Esophagus (tissue), 2 donors: ENCODE measurements around the gene CFAP410. TPM values are rescaled to one million over a fixed set of nuclear protein-coding genes. Genes with fewer than 3 reads are reported as not detected.

Experiments used
- H3K27ac ChIP-seq, 2 donors: one replicate each; pipeline ENCODE4 v1.5.1; 2013; ENCODE audit warnings: low read depth in 2 of 2, mild to moderate bottlenecking in 2 of 2, inconsistent platforms in 1 of 2, low read length in 1 of 2, moderate library complexity in 1 of 2
- H3K27me3 ChIP-seq, 2 donors: one replicate each; pipeline ENCODE4 v1.6.1; 2013; ENCODE audit warnings: low read length in 2 of 2, control low read depth in 1 of 2, mild to moderate bottlenecking in 1 of 2; ENCODE audit not compliant: insufficient read depth in 2 of 2, control insufficient read depth in 1 of 2
- H3K36me3 ChIP-seq, 2 donors: one replicate each; pipeline ENCODE4 v1.6.1; 2013; ENCODE audit warnings: low read length in 1 of 2; ENCODE audit not compliant: control insufficient read depth in 2 of 2, insufficient read depth in 2 of 2
- H3K4me1 ChIP-seq, 2 donors: one replicate each; pipeline ENCODE4 v1.6.1; 2013; ENCODE audit warnings: low read length in 1 of 2; ENCODE audit not compliant: control insufficient read depth in 2 of 2, insufficient read depth in 2 of 2
- H3K4me3 ChIP-seq, 2 donors: one replicate each; pipeline ENCODE4 v1.5.1; 2013; ENCODE audit warnings: low read length in 2 of 2, mild to moderate bottlenecking in 2 of 2, low read depth in 1 of 2, moderate library complexity in 1 of 2
- H3K9me3 ChIP-seq, 2 donors: one replicate each; pipeline ENCODE4 v1.6.1; 2013; ENCODE audit warnings: mild to moderate bottlenecking in 2 of 2, low read depth in 1 of 2, low read length in 1 of 2, moderate library complexity in 1 of 2; ENCODE audit not compliant: control insufficient read depth in 2 of 2, insufficient read depth in 1 of 2
- WGBS, 2 donors: extraction: QIAGEN DNeasy Blood & Tissue Kit; methylation state at CpG; one replicate each; pipeline ENCODE4 v1.1.7; 2013; 5-methylcytosine and 5-hydroxymethylcytosine counted together
- polyA plus RNA-seq, 2 donors: library from polyadenylated mRNA; stranded (reverse); fragments of 200-250 nt; gene quantifications; one replicate each; pipeline ENCODE4 v1.2.3, GENCODE V29; 2013
- donor health status: healthy with polysubstance abuse.
- donor health status: Bipolar disorder and iron deficiency.

Gene CFAP410
- polyA plus RNA-seq, 2 donors: 13.9 to 19.1 TPM

DNA sequence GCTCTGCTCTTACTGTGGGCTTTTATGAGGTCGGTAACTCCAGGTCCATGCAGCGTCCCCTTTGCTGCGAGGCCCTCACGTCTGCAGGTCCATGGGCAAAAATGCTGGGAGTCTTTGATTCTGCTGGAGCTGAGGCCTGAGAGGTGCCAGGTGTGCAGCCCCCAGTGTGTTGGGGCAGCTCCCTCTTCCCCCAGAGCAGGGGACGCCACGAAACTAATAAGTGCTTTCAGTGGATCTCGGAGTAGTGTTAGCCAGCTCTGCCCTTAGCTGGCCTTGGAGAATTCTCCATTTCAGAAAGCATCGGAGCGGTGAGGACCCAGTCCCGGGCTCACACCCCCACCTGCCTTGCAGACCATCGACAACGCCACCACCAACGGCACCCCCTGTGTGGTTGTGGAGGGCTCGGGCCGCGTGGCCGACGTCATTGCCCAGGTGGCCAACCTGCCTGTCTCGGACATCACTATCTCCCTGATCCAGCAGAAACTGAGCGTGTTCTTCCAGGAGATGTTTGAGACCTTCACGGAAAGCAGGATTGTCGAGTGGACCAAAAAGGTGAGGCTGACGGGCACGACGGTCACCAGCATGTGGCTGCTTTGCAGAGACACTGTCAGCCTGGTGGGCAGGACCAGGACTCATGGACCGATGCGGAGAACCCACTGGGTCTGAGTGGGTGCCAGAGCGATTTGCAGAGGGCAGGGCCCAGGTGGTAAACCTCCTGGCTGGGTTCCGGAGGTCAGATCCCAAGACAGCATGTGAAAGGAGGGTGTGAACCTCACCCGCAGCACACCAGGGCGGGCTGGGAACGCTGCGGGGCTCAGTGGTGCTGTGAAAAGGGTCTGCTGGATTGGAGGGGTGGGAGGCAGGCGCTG, 39.7 kb upstream of the CFAP410 start:
- Histone ChIP-seq H3K4me3 (no peak overlapping the region), H3K27me3 (no peaks in the 10 kb centered on the region), H3K36me3 (no peaks in the 10 kb centered on the region), H3K27ac (no peak overlapping the region), H3K4me1 (peaks cover 0 to 8% of the 10 kb centered on the region in 2 donors), H3K9me3 (peaks cover 0 to 9% of the 10 kb centered on the region in 2 donors)
- 88 to 94% methylated on average over 34 of the region's 34 CpGs for WGBS, 2 donors

DNA sequence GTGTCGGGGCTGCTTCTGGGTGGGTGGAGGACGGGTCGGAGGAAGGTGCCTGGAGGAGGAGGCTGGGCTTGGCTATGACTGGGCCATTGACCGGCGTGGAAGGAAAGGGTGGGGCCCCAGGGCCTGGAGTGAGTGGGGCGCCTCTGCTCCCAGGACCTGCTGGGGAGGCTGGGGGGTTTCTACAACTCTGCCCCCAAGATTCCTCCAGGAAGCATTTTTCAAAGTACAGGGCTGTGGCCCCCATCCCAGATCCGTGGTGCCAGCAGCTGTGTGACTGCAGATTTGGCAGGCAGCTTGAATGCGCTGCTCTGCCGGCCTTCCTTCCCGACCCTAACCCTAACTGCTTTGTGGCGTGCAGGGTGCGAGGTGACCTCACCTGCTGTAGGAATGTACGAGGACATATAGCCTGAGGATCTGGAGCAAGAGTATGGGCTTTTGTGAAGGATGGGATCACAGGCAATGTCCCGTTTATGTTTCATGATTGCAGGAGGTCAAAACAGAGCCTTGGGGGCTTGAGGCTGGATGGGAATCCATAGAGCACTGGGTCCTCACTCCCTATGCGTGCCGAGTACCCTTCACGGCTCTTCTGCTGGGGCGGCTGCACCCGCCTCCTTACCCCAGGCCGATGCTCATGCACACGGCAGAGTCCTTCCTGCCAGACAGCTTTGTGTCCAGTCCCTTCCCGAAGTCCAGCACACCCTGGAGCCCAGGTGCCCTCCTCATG, 38.9 kb upstream of the CFAP410 start:
- Histone ChIP-seq H3K4me1 (peaks cover 0 to 8% of the 10 kb centered on the region in 2 donors), H3K4me3 (no peak overlapping the region), H3K36me3 (no peaks in the 10 kb centered on the region), H3K9me3 (peaks cover 0 to 7% of the 10 kb centered on the region in 2 donors), H3K27me3 (no peaks in the 10 kb centered on the region), H3K27ac (no peak overlapping the region)
- 61 to 69% methylated on average over 21 to 22 of the region's 22 CpGs for WGBS, 2 donors

DNA sequence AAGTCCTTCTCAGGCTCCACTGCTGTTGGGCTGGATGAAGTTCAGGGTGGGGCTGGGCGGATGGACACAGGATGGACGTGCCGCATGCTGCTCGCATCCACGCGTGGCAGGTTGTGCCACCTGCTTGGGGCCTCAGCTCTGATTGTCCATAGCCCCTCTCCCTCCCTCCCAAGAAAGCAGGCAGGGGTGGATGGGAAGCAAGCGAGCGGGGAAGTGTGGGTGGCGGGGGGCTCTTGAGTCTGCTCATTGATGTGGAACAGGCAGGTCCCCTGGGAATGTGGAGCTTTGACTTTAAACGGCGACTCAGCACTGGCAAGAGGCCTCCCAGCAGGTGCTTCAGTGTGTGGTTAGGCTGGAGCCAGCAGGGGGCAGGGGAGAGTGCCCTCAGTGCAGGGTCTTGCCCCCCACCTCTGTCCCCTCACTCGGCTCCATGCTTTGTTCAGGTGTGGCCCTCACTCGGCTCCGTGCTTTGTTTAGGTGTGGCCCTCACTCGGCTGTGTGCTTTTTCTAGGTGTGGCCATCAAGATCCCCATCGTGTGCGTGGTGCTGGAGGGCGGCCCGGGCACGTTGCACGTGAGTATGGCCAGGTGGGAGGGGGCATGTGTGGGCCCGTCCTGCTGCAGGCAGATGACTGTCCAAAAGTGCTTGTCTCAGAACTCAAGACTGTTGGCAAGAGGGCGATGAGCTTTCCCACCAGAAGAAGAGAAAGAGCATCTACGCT, 38.2 kb upstream of the CFAP410 start:
- WGBS, 2 donors: 50% methylated on average over 24 of the region's 24 CpGs
- no peaks in the 10 kb centered on the region for H3K36me3 ChIP-seq
- H3K4me1 ChIP-seq: peaks cover 0 to 8% of the 10 kb centered on the region in 2 donors
- peaks cover 0 to 2% of the 10 kb centered on the region in 2 donors for H3K9me3 ChIP-seq
- H3K4me3 ChIP-seq: no peak overlapping the region
- no peak overlapping the region for H3K27ac ChIP-seq
- no peaks in the 10 kb centered on the region for H3K27me3 ChIP-seq

DNA sequence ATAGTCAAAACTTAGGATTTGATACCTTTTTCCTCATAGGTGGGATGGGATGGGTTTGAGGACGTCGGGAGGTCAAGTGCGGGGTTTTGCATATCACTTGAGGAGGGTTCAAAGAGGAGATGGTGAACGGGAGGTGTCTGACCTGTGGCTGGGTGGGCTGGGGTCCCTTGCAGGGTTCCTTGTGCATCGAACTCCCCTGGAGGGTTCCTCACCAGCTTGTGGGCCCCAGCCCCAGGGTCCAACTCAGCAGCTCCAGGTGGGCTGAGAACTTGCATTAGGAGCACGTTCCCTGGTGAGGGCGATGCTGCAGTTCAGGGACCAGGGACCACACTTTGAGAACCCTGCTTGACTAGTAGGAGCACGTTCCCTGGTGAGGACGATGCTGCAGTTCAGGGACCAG, 37.4 kb upstream of the CFAP410 start:
- H3K36me3 ChIP-seq: no peaks in the 10 kb centered on the region

DNA sequence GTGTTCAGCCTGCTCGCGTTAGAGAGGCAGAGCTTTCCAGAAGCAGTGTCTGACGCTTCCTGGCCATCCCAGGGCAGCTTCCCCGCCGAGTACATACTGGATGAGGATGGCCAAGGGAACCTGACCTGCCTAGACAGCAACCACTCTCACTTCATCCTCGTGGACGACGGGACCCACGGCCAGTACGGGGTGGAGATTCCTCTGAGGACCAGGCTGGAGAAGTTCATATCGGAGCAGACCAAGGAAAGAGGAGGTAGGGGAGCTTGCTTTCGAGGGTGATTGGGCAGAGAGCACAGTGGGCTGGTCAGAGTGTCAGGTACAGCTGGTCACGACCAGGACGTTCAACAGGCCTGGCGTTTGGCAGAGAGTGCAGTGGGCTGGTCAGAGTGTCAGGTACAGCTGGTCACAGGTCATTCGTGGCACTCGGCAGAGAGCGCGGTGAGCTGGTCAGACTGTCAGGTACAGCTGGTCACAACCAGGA, 36.6 kb upstream of the CFAP410 start:
- H3K36me3 ChIP-seq: no peaks in the 10 kb centered on the region
- H3K4me1 ChIP-seq: peaks cover 0 to 8% of the 10 kb centered on the region in 2 donors
- 90 to 91% methylated on average over 19 of the region's 19 CpGs for WGBS, 2 donors
- H3K4me3 ChIP-seq: no peak overlapping the region
- H3K27ac ChIP-seq: no peak overlapping the region
- no peaks in the 10 kb centered on the region for H3K27me3 ChIP-seq
- H3K9me3 ChIP-seq: no peaks in the 10 kb centered on the region

More for the DNA sequence above, 37.4 kb upstream of the CFAP410 start:
- Histone ChIP-seq H3K4me3 (no peak overlapping the region), H3K27me3 (no peaks in the 10 kb centered on the region), H3K27ac (no peak overlapping the region), H3K9me3 (no peaks in the 10 kb centered on the region), H3K4me1 (peaks cover 0 to 8% of the 10 kb centered on the region in 2 donors)
- 84 to 86% methylated on average over 9 of the region's 9 CpGs for WGBS, 2 donors

DNA sequence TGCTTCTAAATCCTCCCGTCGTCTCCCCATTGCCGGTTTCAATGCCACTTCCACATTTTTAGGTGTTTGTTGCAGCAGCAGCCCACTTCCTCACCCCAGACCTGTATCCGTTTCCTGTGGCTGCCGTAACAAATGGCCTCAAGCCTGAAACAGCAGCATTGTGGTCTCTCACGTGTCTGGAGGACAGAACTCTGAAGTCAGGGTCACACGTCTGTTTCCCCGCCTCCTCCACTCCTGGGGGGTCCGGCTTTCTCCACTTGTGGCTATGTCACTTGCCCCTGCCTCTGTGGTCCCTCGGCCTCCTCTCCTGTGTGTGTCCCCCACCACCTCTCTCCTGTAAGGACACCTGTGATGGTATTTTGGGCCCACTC, 36.1 kb upstream of the CFAP410 start:
- no peaks in the 10 kb centered on the region for H3K36me3 ChIP-seq
- peaks cover 0 to 8% of the 10 kb centered on the region in 2 donors for H3K4me1 ChIP-seq
- no peaks in the 10 kb centered on the region for H3K9me3 ChIP-seq
- H3K27me3 ChIP-seq: no peaks in the 10 kb centered on the region
- H3K27ac ChIP-seq: no peak overlapping the region
- no peak overlapping the region for H3K4me3 ChIP-seq
- 72 to 74% methylated on average over 10 of the region's 10 CpGs for WGBS, 2 donors

DNA sequence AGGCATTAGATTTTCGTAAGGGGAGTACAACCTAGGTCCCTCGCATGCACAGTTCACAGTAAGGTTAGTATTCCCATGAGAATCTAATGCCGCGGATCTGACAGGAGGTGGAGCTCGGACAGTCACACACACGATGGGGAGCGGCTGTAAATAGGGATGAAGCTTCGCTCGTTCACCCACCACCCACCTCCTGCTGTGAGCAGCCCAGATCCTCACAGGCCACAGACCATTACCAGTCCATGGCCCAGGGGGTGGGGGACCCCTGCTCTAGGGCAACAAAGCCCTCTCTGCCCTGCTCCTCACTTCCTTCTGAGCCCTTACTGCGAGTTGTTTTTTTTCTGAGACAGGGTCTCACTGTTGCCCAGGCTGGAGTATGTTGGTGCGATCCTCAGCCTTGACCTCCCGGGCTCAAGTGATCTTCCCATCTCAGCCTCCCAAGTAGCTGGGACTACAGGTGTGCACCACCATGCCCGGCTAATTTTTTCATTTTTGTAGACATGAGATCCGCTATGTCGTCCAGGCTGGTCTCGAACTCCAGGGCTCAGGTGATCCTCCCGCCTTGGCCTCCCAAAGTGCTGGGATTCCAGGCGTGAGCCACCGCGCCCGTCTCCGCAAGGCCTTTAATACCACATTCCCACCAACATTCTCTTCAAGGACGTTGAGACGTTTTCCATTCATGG, 35.6 kb upstream of the CFAP410 start:
- Histone ChIP-seq H3K9me3 (no peaks in the 10 kb centered on the region), H3K4me1 (peaks cover 0 to 10% of the 10 kb centered on the region in 2 donors), H3K4me3 (no peak overlapping the region), H3K27me3 (no peaks in the 10 kb centered on the region), H3K27ac (no peak overlapping the region), H3K36me3 (no peaks in the 10 kb centered on the region)
- WGBS, 2 donors: 88 to 90% methylated on average over 24 of the region's 24 CpGs

DNA sequence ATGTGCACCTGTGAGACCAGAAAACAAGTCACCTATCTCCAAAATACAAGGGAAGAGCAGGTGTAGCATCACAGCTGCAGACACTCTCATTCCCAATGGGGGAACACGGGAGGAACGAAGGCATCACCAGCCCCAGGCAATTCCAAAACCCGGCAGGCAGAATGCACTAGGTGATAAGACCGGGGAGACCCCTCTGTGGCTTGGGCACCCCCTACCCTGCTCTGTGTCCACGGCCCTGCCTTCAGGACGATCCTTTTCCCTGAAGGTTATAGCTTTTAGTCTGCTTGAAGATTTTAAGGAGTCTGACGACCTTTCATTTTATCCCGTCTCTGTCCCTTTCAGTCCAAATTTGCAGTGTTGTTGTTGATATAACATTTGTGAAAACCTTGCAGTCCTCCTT, 33.4 kb upstream of the CFAP410 start:
- peaks cover 0 to 13% of the 10 kb centered on the region in 2 donors for H3K4me1 ChIP-seq
- peaks cover 0 to 5% of the 10 kb centered on the region in 2 donors for H3K27me3 ChIP-seq
- H3K9me3 ChIP-seq: no peaks in the 10 kb centered on the region
- H3K27ac ChIP-seq: no peak overlapping the region
- no peaks in the 10 kb centered on the region for H3K36me3 ChIP-seq
- WGBS, 2 donors: 73 to 76% methylated on average over 8 of the region's 8 CpGs
- no peak overlapping the region for H3K4me3 ChIP-seq

DNA sequence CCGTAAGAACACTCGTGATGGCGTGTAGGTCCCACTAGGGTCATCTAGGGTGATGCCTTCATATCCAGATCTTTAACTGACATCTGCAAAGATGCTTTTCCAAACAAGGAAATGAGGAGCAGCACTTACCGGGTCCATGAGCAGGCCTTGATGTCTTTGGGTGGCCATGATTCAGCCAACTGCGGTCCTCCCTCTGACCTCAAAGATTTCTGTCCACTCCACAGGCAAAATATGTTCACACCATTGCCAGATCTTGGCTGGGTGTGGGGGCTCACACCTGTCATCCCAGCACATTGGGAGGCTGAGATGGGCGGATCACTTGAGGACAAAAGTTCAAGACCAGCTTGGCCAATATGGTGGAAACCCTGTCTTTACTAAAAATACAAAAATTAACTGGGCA, 32.4 kb upstream of the CFAP410 start:
- H3K9me3 ChIP-seq: no peaks in the 10 kb centered on the region
- H3K27me3 ChIP-seq: peaks cover 0 to 5% of the 10 kb centered on the region in 2 donors
- WGBS, 2 donors: 93 to 94% methylated on average over 6 of the region's 6 CpGs
- no peaks in the 10 kb centered on the region for H3K36me3 ChIP-seq
- no peak overlapping the region for H3K4me3 ChIP-seq
- H3K4me1 ChIP-seq: peaks cover 0 to 9% of the 10 kb centered on the region in 2 donors
- H3K27ac ChIP-seq: no peak overlapping the region
